ENCODE data around the gene IFT20.

Gene IFT20

GRCh38 chr17:28368306-28368831, 33.1 kb upstream of the IFT20 start:
- no peak overlapping the region for H3K4me3 ChIP-seq (ENCODE audit: low read depth, low read length)
- DNase-seq (ENCODE audit: low read depth), result no peak
- no peak for TF ChIP-seq CTCF (IDR thresholded peaks at IDR 0.05; ENCODE audit: low read depth, low read length, missing control alignments)

DNA sequence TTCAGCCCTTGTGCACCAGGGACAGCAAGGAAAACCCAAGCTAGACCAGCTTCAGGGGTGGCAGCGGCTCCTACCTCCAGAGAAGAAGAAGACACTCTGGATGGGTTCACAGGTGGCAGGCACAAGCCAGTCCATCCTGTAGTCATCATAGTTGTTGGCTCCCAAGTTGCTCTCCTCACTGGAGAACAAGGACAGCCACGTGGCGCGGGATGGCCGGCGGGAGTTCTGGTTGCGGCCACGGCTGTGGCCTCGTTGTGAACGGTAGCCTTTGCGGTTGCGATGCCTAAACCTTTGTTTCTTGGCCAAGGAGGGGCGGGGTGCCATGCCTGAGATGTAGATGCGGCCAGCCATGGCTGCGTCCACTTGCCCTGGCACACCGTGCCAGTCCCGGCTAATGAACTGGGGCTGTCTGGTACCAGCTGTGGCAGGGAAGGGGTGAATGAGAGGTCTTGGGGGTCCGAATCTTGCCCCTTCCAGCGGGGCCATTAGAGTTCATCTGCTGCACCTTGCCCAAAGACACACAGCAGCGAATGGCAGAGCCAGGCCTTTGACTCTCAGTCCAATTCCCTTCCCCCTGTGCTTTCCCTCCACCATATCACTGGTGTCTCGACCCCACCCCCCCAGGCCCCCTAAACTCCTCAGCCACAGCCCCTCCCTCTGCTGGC, 32.5 kb upstream of the IFT20 start:
- DNase-seq (ENCODE audit: low read depth), result no peak
- H3K4me3 ChIP-seq (ENCODE audit: low read depth, low read length), result no peak overlapping the region
- no peak for TF ChIP-seq CTCF (IDR thresholded peaks at IDR 0.05; ENCODE audit: low read depth, low read length, missing control alignments)

DNA sequence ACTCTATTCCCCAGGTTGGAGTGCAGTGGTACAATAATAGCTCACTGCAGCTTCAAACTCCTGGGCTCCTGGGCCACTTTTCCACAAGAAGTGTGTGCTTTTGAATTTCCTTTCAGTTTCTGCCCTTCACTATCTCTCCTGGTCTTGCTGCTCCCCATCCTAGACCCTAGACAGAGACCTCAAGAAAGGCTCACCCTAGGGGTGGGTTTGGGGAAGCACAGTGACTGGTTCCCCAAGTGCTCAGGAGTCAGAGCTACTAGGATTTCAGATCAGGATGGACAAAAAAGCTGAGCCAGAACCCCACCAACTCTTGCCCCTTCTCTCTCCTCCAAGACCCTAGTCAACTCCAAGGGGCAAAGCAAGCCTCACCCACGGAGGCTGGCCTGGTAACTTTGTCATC, 31.3 kb upstream of the IFT20 start:
- DNase-seq (ENCODE audit: low read depth), result no peak
- peak; percentile 29 for TF ChIP-seq CTCF (IDR thresholded peaks at IDR 0.05; ENCODE audit: low read depth, low read length, missing control alignments)
- no peak overlapping the region for H3K4me3 ChIP-seq (ENCODE audit: low read depth, low read length)

- no peak for DNase-seq (ENCODE audit: low read depth)
- no peak for TF ChIP-seq CTCF (IDR thresholded peaks at IDR 0.05; ENCODE audit: low read depth, low read length, missing control alignments)
- H3K4me3 ChIP-seq (ENCODE audit: low read depth, low read length), result no peak overlapping the region
Measured at GRCh38 chr17:28365487-28365886, 30.2 kb upstream of the IFT20 start.

DNA sequence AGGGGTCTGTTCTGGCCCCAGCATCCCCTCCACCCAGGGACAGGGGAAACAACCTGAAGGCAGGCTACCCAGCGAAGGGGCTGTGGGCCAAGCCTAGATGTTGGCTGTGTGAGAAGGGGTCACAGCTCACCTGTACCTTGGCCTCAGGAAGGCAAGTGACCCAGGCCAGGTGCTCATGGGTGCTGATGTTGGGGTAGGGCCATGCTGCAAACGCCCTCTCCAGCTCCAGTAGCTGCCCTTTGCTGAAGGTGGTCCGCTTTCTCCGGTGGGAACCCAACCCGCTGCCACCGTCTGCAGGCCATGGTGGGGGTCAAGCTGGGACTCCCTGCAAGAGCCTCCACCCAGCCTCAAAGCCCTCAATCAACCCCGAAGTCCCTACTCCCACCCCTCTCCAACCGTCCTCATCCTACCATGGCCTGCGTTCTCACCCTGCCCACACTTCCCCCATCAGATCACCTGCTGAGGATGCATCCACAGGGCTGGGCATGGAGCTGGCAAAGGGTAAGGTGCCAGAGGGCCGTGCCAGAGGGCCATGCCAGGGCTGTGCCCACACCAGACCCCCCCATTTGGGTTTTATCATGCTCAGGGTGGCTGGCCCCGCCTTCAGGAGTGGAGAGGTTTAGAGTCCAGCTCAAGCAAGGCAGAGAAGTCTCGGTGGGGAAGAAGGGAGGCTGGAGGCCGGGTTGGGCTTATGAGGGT, 29.5 kb upstream of the IFT20 start, which contains the start of gene SEBOX:
Gene SEBOX, minus strand, starts transcription at position 535 of the 699 bp plus-strand sequence. Its CDS starts 48 bp downstream, at position 487.
- H3K4me3 ChIP-seq (ENCODE audit: low read depth, low read length), result no peak within 1 kb of the TSS
- DNase-seq (ENCODE audit: low read depth), result no peak
- TF ChIP-seq CTCF (IDR thresholded peaks at IDR 0.05; ENCODE audit: low read depth, low read length, missing control alignments), result no peak

DNA sequence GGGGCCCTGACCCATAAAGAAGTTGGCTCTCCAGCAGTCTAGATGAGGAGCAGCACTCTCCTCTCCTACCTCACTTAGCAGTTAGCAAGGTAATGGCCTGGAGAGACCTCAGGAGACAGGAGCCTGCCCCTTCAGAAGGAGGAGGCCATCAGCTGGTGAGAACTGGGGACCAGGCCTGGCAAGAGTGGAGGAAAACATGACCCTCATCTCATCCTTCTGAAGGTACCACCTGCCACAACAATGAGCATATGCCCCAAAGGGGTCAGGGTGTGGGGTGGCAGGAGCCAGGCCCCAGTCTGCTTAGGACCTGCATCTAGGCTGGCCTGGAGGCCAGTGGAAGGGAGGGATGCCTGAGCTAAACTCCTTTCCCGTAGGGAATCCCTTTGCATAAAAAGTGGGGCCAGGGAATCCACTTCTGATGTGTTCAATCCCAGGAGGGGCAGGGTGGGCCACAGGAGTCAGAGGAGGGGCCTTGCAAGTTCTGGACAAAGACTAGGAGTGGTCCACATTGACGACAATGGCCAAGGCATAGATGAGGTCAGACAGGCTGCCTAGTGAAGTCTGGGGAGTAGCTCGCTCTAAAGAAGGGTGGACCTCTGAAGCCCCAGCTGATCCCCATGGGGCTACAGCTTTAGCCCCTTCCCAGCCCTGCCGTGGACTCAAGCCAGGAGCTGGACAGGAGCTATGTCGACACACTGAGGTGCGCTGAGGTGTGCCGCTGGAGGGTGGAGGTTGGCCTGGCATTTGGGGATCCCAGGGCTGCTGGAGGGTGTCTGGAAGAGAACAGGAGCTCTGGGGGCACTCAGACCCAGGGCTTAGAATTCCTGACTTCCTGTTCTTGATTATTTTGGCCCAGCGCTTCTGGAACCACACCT, 28.7 kb upstream of the IFT20 start:
- TF ChIP-seq CTCF (IDR thresholded peaks at IDR 0.05; ENCODE audit: low read depth, low read length, missing control alignments), result no peak
- DNase-seq (ENCODE audit: low read depth), result no peak
- no peak overlapping the region for H3K4me3 ChIP-seq (ENCODE audit: low read depth, low read length)

Measured in GM12864 (cell line).